K562 (cell line): ENCODE data around the gene MICOS13. TPM values are rescaled to one million over a fixed set of nuclear protein-coding genes. Genes with fewer than 3 reads are reported as not detected.
A peak's percentile ranks its signal among the peaks of the same experiment; 100 is the strongest.

ENCODE experiments used
- CREM ChIP-seq: IDR thresholded peaks from 2 replicates; pipeline ENCODE4 v1.6.1; 2014; ENCODE audit warnings: antibody characterized with exemption, low read depth
- FOXA3 ChIP-seq, 2 experiments: fragments of 450-650 bp in 1 of 2; sonication (generic) in 1 of 2; formaldehyde crosslinking; IDR thresholded peaks in 1 of 2; conservative IDR thresholded peaks in 1 of 2; 2 replicates each; pipeline versions ENCODE4 v1.4.0 to v1.8.0; 2020 to 2022; ENCODE audit warnings: mild to moderate bottlenecking in 2 of 2, missing genetic modification reagents in 1 of 2
- FOXP1 ChIP-seq: sonication (generic); formaldehyde crosslinking; IDR thresholded peaks from 2 replicates; pipeline ENCODE4 v1.8.0; 2022; ENCODE audit warnings: mild to moderate bottlenecking, missing genetic modification reagents
- GABPB1 ChIP-seq: sonication (generic); formaldehyde crosslinking; IDR thresholded peaks from 2 replicates; pipeline ENCODE4 v1.8.0; 2022; ENCODE audit warnings: mild to moderate bottlenecking, missing genetic modification reagents
- HMGN3 ChIP-seq: IDR thresholded peaks from 2 replicates; pipeline ENCODE4 v1.6.1; 2011; ENCODE audit warnings: borderline replicate concordance, low read depth, mild to moderate bottlenecking, mixed read lengths, low read length; ENCODE audit not compliant: insufficient read length; ENCODE audit errors: extremely low read depth
- MBD2 ChIP-seq: sonication (generic); IDR thresholded peaks from 2 replicates; pipeline ENCODE4 v1.6.1; 2016; ENCODE audit warnings: low read depth, borderline replicate concordance
- MYC ChIP-seq, 2 experiments: fragments of 250-450 bp in 1 of 2; sonication (Bioruptor Pico) in 1 of 2; IDR thresholded peaks; 2 replicates each; pipeline versions ENCODE4 v1.5.1 to v1.6.1; 2012 to 2021; ENCODE audit warnings: low read depth in 2 of 2, borderline replicate concordance in 1 of 2, improper control_type of control experiment in 1 of 2, low read length in 1 of 2, mild to moderate bottlenecking in 1 of 2, moderate library complexity in 1 of 2
- PKNOX1 ChIP-seq: fragments of 450-650 bp; IDR thresholded peaks from 2 replicates; pipeline ENCODE4 v1.6.1; 2016
- RBFOX2 ChIP-seq: fragments of 200-400 bp; formaldehyde crosslinking; IDR thresholded peaks from 2 replicates; pipeline ENCODE4 v1.6.1; 2017; ENCODE audit warnings: low read depth, mild to moderate bottlenecking, low read length, moderate library complexity
- RCOR1 ChIP-seq, 2 experiments: IDR thresholded peaks; 2 replicates each; pipeline ENCODE4 v1.6.1; 2012; ENCODE audit warnings: low read depth in 2 of 2, low read length in 2 of 2, borderline replicate concordance in 1 of 2, improper control_type of control experiment in 1 of 2
- SMC3 ChIP-seq: conservative IDR thresholded peaks from 2 replicates; pipeline ENCODE4 v1.6.1; 2011; ENCODE audit warnings: low read depth, low read length, improper control_type of control experiment; ENCODE audit not compliant: insufficient read depth
- TAF7 ChIP-seq: fragments of 450-650 bp; IDR thresholded peaks from 2 replicates; pipeline ENCODE4 v1.6.1; 2016; ENCODE audit warnings: missing genetic modification characterization, missing compliant biosample characterization
- TEAD1 ChIP-seq, 2 experiments: fragments of 450-650 bp in 1 of 2; sonication (generic) in 1 of 2; formaldehyde crosslinking; IDR thresholded peaks; 2 replicates each; pipeline versions ENCODE4 v1.4.0 to v1.8.0; 2020 to 2022; ENCODE audit warnings: mild to moderate bottlenecking in 2 of 2, missing genetic modification reagents in 1 of 2
- XRCC5 ChIP-seq: fragments of 200-400 bp; formaldehyde crosslinking; IDR thresholded peaks from 2 replicates; pipeline ENCODE4 v1.6.1; 2017; ENCODE audit warnings: low read depth, mild to moderate bottlenecking, low read length
- polyA plus RNA-seq, 8 experiments: library from polyadenylated mRNA; depleted of rRNA in 4 of 8; stranded (reverse) in 5 of 8; unstranded in 3 of 8; fragments of >200 nt; fragmentation: Nextera tagmentation in 2 of 8; fragmentation: Illumina TruSeq in 1 of 8; extraction: Ambion mirVana in 2 of 8; extraction: Trizol in 1 of 8; gene quantifications; 2 replicates each; pipeline versions ENCODE4 v1.2.1 to v1.2.3, GENCODE V29; 2011 to 2014; ENCODE audit warnings: inconsistent platforms in 1 of 8, missing spikeins in 1 of 8
- total RNA-seq, 7 experiments: library from RNA; depleted of rRNA in 6 of 7; stranded (reverse); fragments of >200 nt in 6 of 7; fragmentation: Illumina TruSeq in 2 of 7; extraction: Trizol in 2 of 7; gene quantifications; 2 replicates each; pipeline versions ENCODE4 v1.2.1 to v1.2.3, GENCODE V29; 2011 to 2021; ENCODE audit warnings: low replicate concordance in 1 of 7
- TF ChIP-seq, protein P1 (sequence below): fragments of 450-650 bp; IDR thresholded peaks from 2 replicates; pipeline ENCODE4 v1.6.1; 2017; ENCODE audit warnings: antibody characterized with exemption
- TF ChIP-seq, protein P2 (sequence below): fragments of 250-450 bp; sonication (Bioruptor Pico); IDR thresholded peaks from 2 replicates; pipeline ENCODE4 v1.8.0; 2021; ENCODE audit warnings: borderline replicate concordance, mild to moderate bottlenecking, moderate library complexity; ENCODE audit not compliant: poor library complexity, severe bottlenecking
- TF ChIP-seq, protein P3 (sequence below): fragments of 450-650 bp; IDR thresholded peaks from 2 replicates; pipeline ENCODE4 v1.6.1; 2016; ENCODE audit warnings: borderline replicate concordance
- TF ChIP-seq, protein P4 (sequence below), 2 experiments: IDR thresholded peaks; 2 replicates each; pipeline ENCODE4 v1.6.1; 2011; ENCODE audit warnings: borderline replicate concordance in 1 of 2, control low read depth in 1 of 2, low read depth in 1 of 2, low read length in 1 of 2, mild to moderate bottlenecking in 1 of 2, mixed read lengths in 1 of 2, moderate library complexity in 1 of 2; ENCODE audit not compliant: insufficient read depth in 1 of 2, insufficient read length in 1 of 2, poor library complexity in 1 of 2, severe bottlenecking in 1 of 2; ENCODE audit errors: extremely low read depth in 1 of 2

Gene MICOS13
- total and polyA plus RNA-seq, 9 of the 15 experiments (the other 6 are each of a cell fraction or from before 2014, with no cell fraction given): 15.5 to 220 (median 49.4) TPM

DNA sequence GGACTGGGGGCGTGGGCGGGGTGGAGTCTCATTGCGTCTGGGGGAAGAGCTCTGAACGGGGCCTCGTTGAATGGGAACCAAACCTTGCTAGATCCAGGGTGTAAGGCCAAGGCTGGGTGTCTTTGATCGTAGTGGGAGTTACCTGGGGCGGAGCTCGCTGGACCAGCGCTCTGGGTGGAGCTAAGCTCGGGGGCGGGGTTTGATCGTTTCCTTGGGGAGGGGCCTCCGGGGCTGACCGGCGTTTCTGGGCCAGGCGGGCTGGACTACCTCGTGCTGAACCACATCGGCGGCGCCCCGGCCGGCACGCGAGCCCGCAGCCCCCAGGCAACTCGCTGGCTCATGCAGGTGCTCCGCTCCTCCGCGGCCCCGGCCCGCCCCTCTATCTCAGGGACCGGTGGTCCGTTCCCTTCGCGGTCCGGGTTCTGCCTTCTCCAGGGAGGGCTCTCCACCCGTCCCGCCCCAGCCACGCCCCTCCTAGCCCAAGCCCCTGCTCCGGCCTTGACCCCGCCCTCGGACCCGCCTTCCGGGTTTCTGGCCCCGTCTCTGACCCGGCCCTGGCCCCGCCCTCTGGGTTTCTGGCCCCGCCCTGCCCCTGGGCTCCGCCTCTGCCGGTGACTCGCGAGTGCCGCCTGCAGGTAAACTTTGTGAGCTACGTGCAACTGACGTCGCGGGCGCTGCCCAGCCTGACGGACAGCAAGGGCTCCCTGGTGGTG, 6.5 kb upstream of the MICOS13 start (continued):
- TF ChIP-seq CREM (peak; percentile 96), XRCC5 (peak; percentile 83; the same call in 1 of the 2 replicates), TEAD1 (CRISPR knock-in tag; IDR thresholded peaks at IDR 0.05) (peak in 1 of 2 experiments; percentile 57; a peak in 2 of 4 replicates), RCOR1 (IDR thresholded peaks at IDR 0.05; ENCODE audit: borderline replicate concordance in 1 of 2, low read depth in 2 of 2, low read length in 2 of 2) (peak in 1 of 2 experiments; percentile 50; a peak in 1 of 4 replicates), MYC (IDR thresholded peaks at IDR 0.05; ENCODE audit: low read depth, low read length) (peak; percentile 71), MYC (CRISPR knock-in tag; IDR thresholded peaks at IDR 0.05; ENCODE audit: borderline replicate concordance, low read depth) (no peak), RBFOX2 (peak; percentile 66), MBD2 (peak; percentile 39; the same call in 1 of the 2 replicates), GABPB1 (peak; percentile 69), PKNOX1 (peak; percentile 87), FOXA3 (CRISPR knock-in tag; conservative IDR thresholded peaks at IDR 0.05 in 1 of 2, IDR thresholded peaks at IDR 0.05 in 1 of 2) (0 out of 4 replicates have a peak, but pooled peaks of 1 of the 2 experiments have one; percentile 6), TAF7 (tag) (no peak), FOXP1 (peak; percentile 71; the same call in 1 of the 2 replicates), SMC3 (0 out of 2 replicates have a peak, but pooled peaks have one; percentile 34), HMGN3 (peak; percentile 64)
- TF ChIP-seq, protein P1, sequence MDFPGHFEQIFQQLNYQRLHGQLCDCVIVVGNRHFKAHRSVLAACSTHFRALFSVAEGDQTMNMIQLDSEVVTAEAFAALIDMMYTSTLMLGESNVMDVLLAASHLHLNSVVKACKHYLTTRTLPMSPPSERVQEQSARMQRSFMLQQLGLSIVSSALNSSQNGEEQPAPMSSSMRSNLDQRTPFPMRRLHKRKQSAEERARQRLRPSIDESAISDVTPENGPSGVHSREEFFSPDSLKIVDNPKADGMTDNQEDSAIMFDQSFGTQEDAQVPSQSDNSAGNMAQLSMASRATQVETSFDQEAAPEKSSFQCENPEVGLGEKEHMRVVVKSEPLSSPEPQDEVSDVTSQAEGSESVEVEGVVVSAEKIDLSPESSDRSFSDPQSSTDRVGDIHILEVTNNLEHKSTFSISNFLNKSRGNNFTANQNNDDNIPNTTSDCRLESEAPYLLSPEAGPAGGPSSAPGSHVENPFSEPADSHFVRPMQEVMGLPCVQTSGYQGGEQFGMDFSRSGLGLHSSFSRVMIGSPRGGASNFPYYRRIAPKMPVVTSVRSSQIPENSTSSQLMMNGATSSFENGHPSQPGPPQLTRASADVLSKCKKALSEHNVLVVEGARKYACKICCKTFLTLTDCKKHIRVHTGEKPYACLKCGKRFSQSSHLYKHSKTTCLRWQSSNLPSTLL: no peak
- TF ChIP-seq, protein P2, sequence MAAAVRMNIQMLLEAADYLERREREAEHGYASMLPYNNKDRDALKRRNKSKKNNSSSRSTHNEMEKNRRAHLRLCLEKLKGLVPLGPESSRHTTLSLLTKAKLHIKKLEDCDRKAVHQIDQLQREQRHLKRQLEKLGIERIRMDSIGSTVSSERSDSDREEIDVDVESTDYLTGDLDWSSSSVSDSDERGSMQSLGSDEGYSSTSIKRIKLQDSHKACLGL: peak; percentile 21
- TF ChIP-seq, protein P3, sequence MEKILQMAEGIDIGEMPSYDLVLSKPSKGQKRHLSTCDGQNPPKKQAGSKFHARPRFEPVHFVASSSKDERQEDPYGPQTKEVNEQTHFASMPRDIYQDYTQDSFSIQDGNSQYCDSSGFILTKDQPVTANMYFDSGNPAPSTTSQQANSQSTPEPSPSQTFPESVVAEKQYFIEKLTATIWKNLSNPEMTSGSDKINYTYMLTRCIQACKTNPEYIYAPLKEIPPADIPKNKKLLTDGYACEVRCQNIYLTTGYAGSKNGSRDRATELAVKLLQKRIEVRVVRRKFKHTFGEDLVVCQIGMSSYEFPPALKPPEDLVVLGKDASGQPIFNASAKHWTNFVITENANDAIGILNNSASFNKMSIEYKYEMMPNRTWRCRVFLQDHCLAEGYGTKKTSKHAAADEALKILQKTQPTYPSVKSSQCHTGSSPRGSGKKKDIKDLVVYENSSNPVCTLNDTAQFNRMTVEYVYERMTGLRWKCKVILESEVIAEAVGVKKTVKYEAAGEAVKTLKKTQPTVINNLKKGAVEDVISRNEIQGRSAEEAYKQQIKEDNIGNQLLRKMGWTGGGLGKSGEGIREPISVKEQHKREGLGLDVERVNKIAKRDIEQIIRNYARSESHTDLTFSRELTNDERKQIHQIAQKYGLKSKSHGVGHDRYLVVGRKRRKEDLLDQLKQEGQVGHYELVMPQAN: peak; percentile 95; the same call in 1 of the 2 replicates
- TF ChIP-seq, protein P4, sequence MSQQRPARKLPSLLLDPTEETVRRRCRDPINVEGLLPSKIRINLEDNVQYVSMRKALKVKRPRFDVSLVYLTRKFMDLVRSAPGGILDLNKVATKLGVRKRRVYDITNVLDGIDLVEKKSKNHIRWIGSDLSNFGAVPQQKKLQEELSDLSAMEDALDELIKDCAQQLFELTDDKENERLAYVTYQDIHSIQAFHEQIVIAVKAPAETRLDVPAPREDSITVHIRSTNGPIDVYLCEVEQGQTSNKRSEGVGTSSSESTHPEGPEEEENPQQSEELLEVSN (IDR thresholded peaks at IDR 0.05; ENCODE audit: borderline replicate concordance in 1 of 2, extremely low read depth in 1 of 2, insufficient read depth in 1 of 2, insufficient read length in 1 of 2, low read depth in 1 of 2, low read length in 1 of 2, poor library complexity in 1 of 2, severe bottlenecking in 1 of 2): peak; percentile 25 to 89
